ENCODE measurements around the gene METTL16. TPM values are rescaled to one million over a fixed set of nuclear protein-coding genes. Genes with fewer than 3 reads are reported as not detected.
A peak's percentile ranks its signal among the peaks of the same experiment; 100 is the strongest.

The METTL16 gene
- total and polyA plus RNA-seq, 9 of the 15 experiments (the other 6 are each of a cell fraction or from before 2014, with no cell fraction given), result 12.1 to 30.5 (median 19.8) TPM

GRCh38 chr17:2398655-2399571, 112.8 kb downstream of the METTL16 start (continued):
- TF ChIP-seq CHD7 (IDR thresholded peaks at IDR 0.05; ENCODE audit: low read depth, low read length), result no peak
- TF ChIP-seq CHD1 (IDR thresholded peaks at IDR 0.05; ENCODE audit: low read length), result peak; percentile 94
- no peak for TF ChIP-seq USF1 (CRISPR knock-in tag; IDR thresholded peaks at IDR 0.05)
- TF ChIP-seq BHLHE40 (IDR thresholded peaks at IDR 0.05; ENCODE audit: low read length), result no peak
- TF ChIP-seq ZNF449 (CRISPR knock-in tag; IDR thresholded peaks at IDR 0.05), result no peak
- no peak for TF ChIP-seq PPARD (CRISPR knock-in tag; IDR thresholded peaks at IDR 0.05)
- no peak for TF ChIP-seq STAT5A (IDR thresholded peaks at IDR 0.05; ENCODE audit: borderline replicate concordance, low read length)
- TF ChIP-seq CHD2 (IDR thresholded peaks at IDR 0.05; ENCODE audit: low read depth, low read length), result peak; percentile 33; the same call in 1 of the 2 replicates
- peak; percentile 50; the same call in 1 of the 2 replicates for TF ChIP-seq SPI1 (IDR thresholded peaks at IDR 0.05; ENCODE audit: borderline replicate concordance, low read depth, low read length)
- TF ChIP-seq HDAC3 (IDR thresholded peaks at IDR 0.05; ENCODE audit: borderline replicate concordance, partially characterized antibody), result no peak
- TF ChIP-seq ZNF354B (CRISPR knock-in tag; IDR thresholded peaks at IDR 0.05), result no peak
- TF ChIP-seq U2AF1 (optimal IDR thresholded peaks at IDR 0.05; ENCODE audit: low read depth, low read length), result no peak
- TF ChIP-seq XRCC5 (IDR thresholded peaks at IDR 0.05; ENCODE audit: low read depth, low read length), result 0 out of 2 replicates have a peak, but pooled peaks have one; percentile 29
- TF ChIP-seq GATAD2A (IDR thresholded peaks at IDR 0.05), result no peak
- no peak for TF ChIP-seq EP300 (IDR thresholded peaks at IDR 0.05; ENCODE audit: low read length)

All from K562 (cell line).